Measurements from ENCODE around the gene TBX4. TPM values are rescaled to one million over a fixed set of nuclear protein-coding genes. Genes with fewer than 3 reads are reported as not detected.

Gene TBX4
- total and polyA plus RNA-seq, 2 of the 13 experiments (the other 11 are each of a cell fraction or from before 2014, with no cell fraction given), result 0.11 to 1.1 TPM

DNA sequence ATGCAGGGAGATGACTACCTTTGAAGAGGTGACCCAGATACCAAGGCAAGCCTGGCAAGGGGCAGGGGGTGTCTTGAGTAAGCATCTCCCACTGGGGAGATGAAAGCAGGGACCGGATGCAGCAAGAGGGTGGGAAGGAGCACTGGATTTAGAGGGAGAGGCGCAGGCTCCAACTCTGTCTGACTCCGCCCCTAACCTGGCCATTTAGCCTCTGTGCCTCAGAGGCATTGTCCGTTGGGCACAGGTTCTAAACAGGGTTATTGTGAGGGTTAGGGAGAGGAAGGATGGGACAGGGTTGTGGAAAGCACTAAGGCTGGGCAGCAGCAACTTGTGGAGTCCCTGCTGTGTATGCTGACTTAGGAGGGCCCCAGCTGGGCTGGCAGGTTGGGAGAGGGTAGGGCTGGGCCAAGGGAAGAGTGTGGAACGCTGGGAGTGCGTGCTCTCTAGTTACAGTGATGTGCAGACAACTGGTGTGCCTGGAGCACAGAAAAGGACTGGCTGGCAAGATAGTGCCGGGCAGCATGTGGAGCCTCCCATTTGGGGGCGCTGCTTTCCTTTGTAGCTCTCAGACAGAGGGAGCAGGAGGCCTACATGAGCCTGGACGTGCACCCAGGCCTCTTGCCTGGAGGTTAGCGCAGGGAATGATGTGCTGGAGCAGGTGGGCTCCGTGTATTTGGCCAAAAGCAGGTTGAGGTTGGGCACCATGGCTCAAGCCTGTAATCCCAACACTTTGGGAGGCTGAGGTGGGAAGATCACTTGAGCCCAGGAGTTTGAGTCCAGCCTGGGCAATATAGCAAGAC, 26.3 kb upstream of the TBX4 start (continued):
- TF ChIP-seq BRD4 (CRISPR knock-in tag; IDR thresholded peaks at IDR 0.05) (no peak), ETS1 (CRISPR knock-in tag; IDR thresholded peaks at IDR 0.05) (no peak), SATB2 (CRISPR knock-in tag; IDR thresholded peaks at IDR 0.05) (no peak), ZNF34 (CRISPR knock-in tag; IDR thresholded peaks at IDR 0.05; ENCODE audit: borderline replicate concordance) (no peak), PCBP1 (IDR thresholded peaks at IDR 0.05; ENCODE audit: borderline replicate concordance, low read depth, low read length) (no peak), ZNF331 (CRISPR knock-in tag; IDR thresholded peaks at IDR 0.05) (peak; percentile 43; the same call in 1 of the 2 replicates), SIN3B (IDR thresholded peaks at IDR 0.05; ENCODE audit: low read length) (no peak), ZMYM4 (CRISPR knock-in tag; IDR thresholded peaks at IDR 0.05) (peak; percentile 42; the same call in 1 of the 2 replicates), XBP1 (CRISPR knock-in tag; IDR thresholded peaks at IDR 0.05) (no peak), ZNF678 (CRISPR knock-in tag; IDR thresholded peaks at IDR 0.05) (0 out of 2 replicates have a peak, but pooled peaks have one; percentile 58), ZNF670 (CRISPR knock-in tag; IDR thresholded peaks at IDR 0.05; ENCODE audit: borderline replicate concordance) (no peak), ZNF496 (CRISPR knock-in tag; IDR thresholded peaks at IDR 0.05; ENCODE audit: insufficient replicate concordance) (no peak), ZFAT (CRISPR knock-in tag; conservative IDR thresholded peaks at IDR 0.05) (no peak), ZBTB37 (CRISPR knock-in tag; IDR thresholded peaks at IDR 0.05) (no peak), ZBTB46 (CRISPR knock-in tag; IDR thresholded peaks at IDR 0.05; ENCODE audit: borderline replicate concordance) (peak; percentile 76; the same call in 1 of the 2 replicates), MAFF (IDR thresholded peaks at IDR 0.05; ENCODE audit: low read depth, low read length) (no peak)
- TF ChIP-seq, protein P1, sequence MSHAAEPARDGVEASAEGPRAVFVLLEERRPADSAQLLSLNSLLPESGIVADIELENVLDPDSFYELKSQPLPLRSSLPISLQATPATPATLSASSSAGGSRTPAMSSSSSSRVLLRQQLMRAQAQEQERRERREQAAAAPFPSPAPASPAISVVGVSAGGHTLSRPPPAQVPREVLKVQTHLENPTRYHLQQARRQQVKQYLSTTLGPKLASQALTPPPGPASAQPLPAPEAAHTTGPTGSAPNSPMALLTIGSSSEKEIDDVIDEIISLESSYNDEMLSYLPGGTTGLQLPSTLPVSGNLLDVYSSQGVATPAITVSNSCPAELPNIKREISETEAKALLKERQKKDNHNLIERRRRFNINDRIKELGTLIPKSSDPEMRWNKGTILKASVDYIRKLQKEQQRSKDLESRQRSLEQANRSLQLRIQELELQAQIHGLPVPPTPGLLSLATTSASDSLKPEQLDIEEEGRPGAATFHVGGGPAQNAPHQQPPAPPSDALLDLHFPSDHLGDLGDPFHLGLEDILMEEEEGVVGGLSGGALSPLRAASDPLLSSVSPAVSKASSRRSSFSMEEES (CRISPR knock-in tag; IDR thresholded peaks at IDR 0.05), result 0 out of 2 replicates have a peak, but pooled peaks have one; percentile 35
- TF ChIP-seq, protein P2, sequence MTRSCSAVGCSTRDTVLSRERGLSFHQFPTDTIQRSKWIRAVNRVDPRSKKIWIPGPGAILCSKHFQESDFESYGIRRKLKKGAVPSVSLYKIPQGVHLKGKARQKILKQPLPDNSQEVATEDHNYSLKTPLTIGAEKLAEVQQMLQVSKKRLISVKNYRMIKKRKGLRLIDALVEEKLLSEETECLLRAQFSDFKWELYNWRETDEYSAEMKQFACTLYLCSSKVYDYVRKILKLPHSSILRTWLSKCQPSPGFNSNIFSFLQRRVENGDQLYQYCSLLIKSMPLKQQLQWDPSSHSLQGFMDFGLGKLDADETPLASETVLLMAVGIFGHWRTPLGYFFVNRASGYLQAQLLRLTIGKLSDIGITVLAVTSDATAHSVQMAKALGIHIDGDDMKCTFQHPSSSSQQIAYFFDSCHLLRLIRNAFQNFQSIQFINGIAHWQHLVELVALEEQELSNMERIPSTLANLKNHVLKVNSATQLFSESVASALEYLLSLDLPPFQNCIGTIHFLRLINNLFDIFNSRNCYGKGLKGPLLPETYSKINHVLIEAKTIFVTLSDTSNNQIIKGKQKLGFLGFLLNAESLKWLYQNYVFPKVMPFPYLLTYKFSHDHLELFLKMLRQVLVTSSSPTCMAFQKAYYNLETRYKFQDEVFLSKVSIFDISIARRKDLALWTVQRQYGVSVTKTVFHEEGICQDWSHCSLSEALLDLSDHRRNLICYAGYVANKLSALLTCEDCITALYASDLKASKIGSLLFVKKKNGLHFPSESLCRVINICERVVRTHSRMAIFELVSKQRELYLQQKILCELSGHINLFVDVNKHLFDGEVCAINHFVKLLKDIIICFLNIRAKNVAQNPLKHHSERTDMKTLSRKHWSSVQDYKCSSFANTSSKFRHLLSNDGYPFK (CRISPR knock-in tag; IDR thresholded peaks at IDR 0.05; ENCODE audit: borderline replicate concordance), result no peak; the same call in 1 of the 2 replicates

Data from HepG2 (cell line).